ENCODE data around the gene PRAC2.

The PRAC2 gene

DNA sequence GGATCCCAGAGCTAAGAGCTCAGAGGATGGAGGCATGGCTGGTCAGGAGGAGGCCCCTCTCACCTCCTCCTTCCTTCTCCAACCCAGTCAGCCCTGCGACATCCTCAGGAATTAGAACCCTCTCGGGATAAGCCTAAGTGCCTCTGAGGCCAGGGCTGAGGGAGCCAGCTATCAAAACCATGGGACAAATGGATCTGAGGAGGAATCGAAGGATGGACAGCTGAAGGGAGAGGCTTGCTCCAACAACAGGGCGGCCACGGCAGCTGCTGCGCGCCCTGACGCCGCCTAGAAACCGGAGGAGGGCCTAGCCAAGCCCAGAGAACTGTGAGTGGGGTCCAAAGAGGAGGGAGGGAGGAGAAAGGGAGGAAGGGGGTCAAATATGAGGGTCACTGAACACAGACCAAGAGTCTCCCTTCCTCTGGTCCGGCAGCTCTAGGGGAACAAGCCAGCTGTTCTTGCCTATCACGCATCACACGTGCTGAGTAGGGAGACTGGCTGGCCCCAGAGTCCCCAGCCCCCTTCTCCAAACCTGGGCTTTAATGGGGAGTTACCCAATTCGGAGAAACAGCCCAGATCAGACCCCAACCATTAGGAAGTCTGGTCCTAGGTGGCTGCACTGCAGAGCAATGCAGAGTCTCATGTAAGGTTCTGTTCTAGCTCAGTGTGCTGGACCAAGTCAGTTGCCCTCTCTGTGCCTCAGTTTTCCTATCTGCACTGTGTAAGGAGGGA is 11.5 kb downstream of the PRAC2 start:
- no peak for DNase-seq

GRCh38 chr17:48735062-48735351 is 12.0 kb downstream of the PRAC2 start:
- no peak for DNase-seq

- no peak for DNase-seq
Measured at GRCh38 chr17:48737330-48738043, 14.5 kb downstream of the PRAC2 start.

GRCh38 chr17:48738424-48738802 is 15.4 kb downstream of the PRAC2 start:
- DNase-seq: no peak

- DNase-seq: no peak
Measured at GRCh38 chr17:48738803-48739526, 16.0 kb downstream of the PRAC2 start.

DNA sequence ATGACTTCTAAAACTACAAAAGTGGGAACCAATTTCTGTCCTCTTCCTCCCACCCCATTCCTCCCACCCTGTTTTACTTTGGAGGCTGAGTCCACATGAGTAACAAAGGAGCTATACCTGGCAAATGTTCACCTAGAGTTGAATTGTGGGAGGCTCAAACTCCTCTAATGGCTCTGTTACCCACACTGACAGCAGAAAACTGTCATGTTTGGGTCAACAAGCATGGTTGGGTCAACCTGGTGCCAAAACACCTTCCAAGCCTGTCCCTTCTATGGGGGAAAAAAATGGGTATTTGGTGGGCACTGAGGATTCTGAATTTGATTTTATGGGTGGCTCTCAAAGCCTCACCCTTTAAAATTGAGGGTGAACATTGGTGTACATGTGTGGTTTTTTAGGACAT is 17.6 kb downstream of the PRAC2 start:
- DNase-seq: no peak

- no peak for DNase-seq
Measured at GRCh38 chr17:48745381-48746275, 22.6 kb downstream of the PRAC2 start.

DNA sequence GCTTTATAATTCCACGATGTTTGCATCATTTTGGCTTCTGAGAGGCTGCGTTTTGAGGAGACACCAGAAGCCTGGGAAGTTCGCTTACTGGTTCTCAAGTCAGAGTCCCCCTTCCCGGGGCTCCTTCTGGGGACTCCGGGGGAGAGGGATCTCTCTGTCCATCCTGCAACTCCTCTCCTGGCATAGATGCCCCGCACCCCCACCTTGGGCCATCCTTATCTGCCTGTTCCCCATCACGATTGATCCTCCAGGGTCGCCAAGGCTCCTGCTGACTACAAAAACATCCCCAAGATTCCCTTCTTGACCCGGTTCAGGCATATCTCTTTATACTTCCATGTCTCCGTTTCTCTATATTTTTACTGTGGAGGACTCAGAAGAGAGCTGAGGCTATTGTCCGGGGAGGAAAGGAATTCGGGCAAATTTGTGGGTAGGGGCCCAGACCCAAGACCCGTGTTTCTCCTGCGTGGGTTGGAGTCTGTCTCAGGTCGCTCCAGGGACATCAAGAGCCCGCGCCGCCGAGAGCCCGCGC is 24.0 kb downstream of the PRAC2 start:
- no peak for DNase-seq

- no peak for DNase-seq
Measured at GRCh38 chr17:48747445-48748363, 24.7 kb downstream of the PRAC2 start.

DNA sequence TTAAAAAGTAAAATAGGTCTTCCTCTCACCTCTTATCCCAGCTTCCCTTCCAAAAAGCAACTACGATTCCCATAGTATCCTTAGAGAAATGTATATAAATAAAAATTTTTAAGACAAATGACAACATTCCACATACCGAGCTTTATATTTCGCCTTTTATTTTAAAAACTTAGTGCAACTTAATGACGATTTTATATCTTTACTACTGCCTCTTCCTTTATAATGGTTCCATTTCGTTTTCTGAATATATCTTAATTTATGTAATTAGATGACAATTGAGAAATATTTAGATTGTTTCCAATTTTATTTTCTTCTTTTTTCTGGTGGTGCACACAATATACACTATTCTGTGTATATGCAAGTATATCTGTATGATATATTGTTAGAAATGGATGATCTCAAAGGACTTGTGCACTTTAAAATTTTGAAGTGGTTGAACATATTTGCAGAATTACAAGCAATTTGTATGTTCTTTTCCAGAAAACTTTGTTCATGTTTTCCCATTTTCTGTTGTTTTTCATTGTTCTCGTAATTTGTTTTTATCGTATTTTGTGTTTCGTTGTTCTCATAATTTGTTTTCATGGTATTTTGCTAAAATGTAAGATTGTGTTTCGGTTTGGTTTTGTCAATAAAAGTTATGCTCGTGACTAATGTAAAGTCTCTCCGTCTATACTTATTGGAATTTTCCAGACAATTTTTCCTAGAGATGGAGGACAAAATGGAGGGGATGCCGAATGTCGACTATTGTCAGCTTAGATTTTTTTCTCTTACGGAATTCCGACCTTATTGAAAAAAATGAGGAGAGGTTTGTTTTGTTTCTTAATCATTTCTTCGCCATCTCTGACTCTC is 26.0 kb downstream of the PRAC2 start:
- no peak for DNase-seq

GRCh38 chr17:48749621-48750553 is 26.9 kb downstream of the PRAC2 start:
- DNase-seq: no peak

DNA sequence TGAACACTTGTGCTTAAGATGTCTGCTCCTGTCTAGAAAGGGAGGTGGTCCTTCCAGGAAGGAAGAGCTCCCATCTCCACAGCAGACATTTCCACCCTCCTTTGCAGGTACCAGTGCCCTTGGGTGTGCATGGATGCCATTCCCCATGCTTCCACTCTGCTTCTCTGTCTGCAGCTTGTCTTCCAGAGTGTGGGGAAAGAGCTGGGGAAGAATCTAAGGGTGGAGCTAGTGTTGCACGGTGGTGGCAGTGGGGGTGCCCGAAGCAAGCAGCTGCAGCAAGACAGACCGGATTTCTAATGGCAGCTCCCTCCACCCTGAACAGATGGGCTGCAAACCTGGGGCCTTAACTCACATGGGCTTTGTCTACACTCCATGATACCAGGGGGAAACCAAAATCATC is 28.2 kb downstream of the PRAC2 start:
- DNase-seq: no peak

- no peak for DNase-seq
Measured at GRCh38 chr17:48751733-48752398, 28.9 kb downstream of the PRAC2 start.

- DNase-seq: no peak
Measured at GRCh38 chr17:48752399-48753288, 29.7 kb downstream of the PRAC2 start.

DNA sequence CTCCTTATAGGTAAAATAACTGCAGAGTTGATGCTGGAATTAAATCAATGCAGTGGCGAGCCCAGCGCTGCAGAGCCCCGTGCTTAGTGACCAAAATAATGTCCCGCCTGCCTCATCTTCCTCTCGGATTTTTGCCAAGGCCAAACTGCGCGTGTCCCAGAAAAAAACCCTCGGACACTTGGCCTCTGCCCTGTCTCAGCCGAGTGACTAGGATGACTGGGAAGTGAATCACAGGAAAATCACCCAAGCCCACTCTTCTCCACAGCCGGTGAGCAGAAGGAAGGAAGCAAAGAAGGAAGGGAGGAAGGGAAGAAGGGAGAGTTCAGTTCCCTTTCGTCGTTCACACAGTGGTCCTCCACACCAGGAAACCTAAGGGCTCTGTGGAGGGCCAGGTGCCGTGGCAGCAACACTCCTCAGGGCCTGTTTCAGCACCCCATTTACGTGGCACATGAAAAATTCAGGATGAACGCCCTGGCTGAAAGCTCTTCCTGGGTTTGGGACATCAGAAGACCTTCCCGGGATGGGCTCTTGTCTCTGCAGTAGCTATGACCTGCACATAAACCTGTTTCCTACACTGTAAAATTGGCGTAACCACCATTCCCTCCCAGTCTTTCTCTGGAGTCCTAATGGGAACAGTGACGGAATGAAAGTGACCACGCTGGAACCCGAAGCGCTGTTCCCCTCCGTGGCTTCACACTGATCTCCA is 31.0 kb downstream of the PRAC2 start:
- no peak for DNase-seq

DNA sequence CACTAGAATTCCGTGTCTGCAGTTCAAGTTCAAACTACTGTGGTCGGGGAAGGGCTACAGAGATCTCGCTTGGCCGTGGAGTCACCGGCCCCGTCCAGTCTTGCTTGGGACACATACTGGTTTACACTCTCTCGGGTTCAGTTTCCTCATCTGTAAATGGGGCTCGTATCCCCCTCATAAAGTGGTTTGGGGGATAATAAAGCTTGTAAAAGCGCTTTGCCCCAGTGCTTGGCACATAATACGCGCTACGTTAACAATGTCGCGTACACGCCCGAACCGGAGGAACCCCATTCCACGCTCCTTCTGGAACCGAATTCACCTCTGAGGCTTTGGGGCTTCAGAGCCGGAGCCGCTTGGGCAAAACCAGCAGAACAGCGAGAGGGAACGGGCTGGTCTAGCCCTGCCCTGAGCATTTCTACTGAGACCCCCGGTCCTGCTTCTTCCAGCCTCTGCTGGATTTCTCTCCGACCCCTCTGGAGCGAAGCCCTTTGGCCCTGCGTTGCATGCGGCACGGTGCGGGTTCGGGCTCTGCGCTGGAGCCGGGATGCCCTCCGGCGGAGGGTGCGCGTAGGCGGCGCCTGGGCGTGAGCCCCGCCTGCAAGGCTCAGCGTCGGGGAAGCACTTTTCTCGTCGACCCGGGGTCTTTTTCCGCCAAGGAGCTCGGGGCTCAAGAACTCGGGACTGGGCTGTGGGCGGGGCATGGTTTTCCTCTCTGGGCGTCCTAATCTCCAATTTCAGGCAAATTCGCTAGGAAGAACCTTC is 31.7 kb downstream of the PRAC2 start:
- no peak for DNase-seq

All from stimulated activated CD4-positive, alpha-beta T cell treated with anti-CD3 and anti-CD28 coated beads, Interleukin-2, amount 100 ng/mL, for 24 hours (primary cell).